Measurements from ENCODE around the gene KCNMA1.

Gene KCNMA1

DNA sequence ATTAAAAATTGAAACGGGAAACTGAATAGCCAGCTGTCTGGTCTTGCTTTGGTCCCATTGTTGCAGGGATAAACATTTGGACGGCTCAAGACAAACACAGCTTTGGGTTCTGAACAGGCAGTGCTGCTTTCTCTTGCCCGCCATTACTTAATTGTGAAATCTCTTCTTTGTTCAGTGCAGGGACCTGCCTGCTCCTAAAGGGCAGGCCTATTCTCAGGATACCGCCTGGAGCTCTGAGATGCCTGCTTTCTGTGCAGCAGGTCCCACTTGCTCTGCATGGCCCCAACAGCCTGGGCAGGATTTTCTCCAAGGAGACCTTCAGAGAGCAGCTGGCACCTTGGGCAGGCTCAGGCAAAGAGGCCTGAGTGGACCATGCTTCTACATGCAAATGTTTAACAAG, 237.6 kb downstream of the KCNMA1 start:
- Histone ChIP-seq H3K27me3 (no peaks in the 10 kb centered on the region), H3K36me3 (peaks cover 0 to 17% (median 0%) of the 10 kb centered on the region in 11 experiments; a peak in 2 of 22 replicates), H3K4me3 (no peak overlapping the region), H4K20me1 (peaks cover 0 to 85% (median 0%) of the 10 kb centered on the region in 11 experiments; a peak in 2 of 22 replicates), H3K4me2 (no peak overlapping the region), H3K9ac (no peak overlapping the region), H3K27ac (no peak overlapping the region), H3K4me1 (peaks cover 0 to 6% (median 0%) of the 10 kb centered on the region in 10 experiments; a peak in 5 of 20 replicates), H3K9me3 (replicated peaks in 1 of 11) (no peaks in the 10 kb centered on the region)
- 0 out of 22 replicates have a peak, but pooled peaks of 1 of the 11 experiments have one; percentile 7 for TF ChIP-seq Cebpa-rat (IDR thresholded peaks at IDR 0.05)

DNA sequence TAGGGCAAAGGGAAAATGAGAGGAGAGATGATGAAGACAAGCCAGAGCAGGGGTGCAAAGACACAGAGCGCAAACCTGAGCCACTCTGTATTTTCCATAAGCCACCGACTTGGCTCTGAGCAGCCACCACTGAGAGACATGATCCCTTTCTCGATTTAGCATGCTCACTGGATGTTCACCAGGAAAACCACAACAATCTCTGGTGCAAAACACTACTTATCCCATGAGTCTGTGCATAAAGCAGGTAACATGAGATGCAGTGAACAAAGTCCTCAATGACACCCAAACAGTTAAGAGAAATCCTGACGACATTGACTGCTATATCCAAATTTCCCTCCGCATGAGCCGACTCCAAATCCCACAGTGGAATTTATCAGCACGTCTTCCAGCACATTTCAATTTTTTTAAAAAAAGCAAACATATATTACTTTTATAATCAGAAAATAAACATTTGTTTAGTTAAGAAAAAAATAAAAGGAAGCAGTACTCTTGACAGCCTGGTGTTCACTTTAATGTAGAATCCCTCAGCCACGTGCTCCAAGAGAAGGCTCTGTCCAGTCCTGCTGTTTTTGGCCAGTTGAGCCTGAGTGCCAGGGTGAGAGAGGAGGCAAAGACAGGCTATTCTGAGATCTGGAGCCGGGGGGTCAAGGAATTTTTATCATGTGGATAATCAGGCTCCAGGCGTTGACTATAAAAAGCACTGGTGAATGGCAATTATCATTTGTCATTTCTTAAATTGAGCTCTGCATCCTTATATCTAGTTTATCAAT, 238.4 kb downstream of the KCNMA1 start:
- Histone ChIP-seq H3K27ac (no peak overlapping the region), H3K9ac (no peak overlapping the region), H3K27me3 (no peaks in the 10 kb centered on the region), H3K36me3 (peaks cover 0 to 17% (median 0%) of the 10 kb centered on the region in 11 experiments; a peak in 2 of 22 replicates), H4K20me1 (peaks cover 0 to 84% (median 0%) of the 10 kb centered on the region in 11 experiments; a peak in 1 of 22 replicates), H3K4me1 (peaks cover 0 to 3% (median 0%) of the 10 kb centered on the region in 10 experiments; a peak in 1 of 20 replicates), H3K4me2 (no peak overlapping the region), H3K9me3 (replicated peaks in 1 of 11) (no peaks in the 10 kb centered on the region), H3K4me3 (no peak overlapping the region)
- no peak for TF ChIP-seq Cebpa-rat (IDR thresholded peaks at IDR 0.05)

DNA sequence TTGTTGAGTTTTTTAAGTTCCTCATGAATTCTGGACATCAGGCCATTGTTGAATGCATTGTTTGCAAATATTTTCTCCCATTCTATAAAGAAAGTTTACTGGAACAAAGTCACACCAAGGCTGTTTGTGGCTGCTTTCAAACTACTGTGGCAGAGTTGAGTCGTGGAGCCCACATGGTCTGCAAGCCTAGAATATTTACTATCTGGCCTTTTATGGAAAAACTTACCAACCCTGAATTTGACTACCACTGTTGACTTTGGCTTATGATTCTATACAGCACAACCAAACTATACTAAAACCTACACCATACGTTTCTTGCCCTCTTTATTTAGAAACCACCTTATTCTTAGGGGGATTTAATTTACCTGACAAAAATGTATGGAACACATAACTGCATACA, 239.1 kb downstream of the KCNMA1 start:
- no peak overlapping the region for H3K4me3 ChIP-seq
- H3K4me2 ChIP-seq = no peak overlapping the region
- peaks cover 0 to 84% (median 0%) of the 10 kb centered on the region in 11 experiments; a peak in 1 of 22 replicates for H4K20me1 ChIP-seq
- TF ChIP-seq Cebpa-rat (IDR thresholded peaks at IDR 0.05) = no peak
- H3K27me3 ChIP-seq = no peaks in the 10 kb centered on the region
- peaks cover 0 to 14% (median 0%) of the 10 kb centered on the region in 11 experiments; a peak in 2 of 22 replicates for H3K36me3 ChIP-seq
- H3K4me1 ChIP-seq = peaks cover 0 to under 1% (median 0%) of the 10 kb centered on the region in 10 experiments; a peak in 1 of 20 replicates
- H3K27ac ChIP-seq = no peak overlapping the region
- no peak overlapping the region for H3K9ac ChIP-seq
- no peaks in the 10 kb centered on the region for H3K9me3 ChIP-seq (replicated peaks in 1 of 11)

DNA sequence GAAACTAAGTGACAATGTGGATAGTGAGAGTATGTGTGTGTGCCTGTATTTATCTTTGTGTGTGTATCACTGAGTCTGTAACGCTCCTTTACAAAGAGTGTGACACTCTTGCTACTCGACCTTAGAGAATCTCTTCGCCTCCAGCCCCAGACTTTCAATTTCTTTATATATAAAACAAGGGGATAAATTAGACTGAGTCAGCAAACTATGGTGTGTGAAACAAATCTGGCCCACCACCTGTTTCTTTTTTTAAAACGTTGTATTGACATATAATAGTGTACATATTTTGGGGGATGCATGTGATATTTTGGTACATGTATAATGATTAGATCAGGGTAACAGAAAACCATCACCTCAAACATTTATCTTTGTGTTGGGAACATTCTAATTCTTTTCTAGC, 240.5 kb downstream of the KCNMA1 start:
- Histone ChIP-seq H3K4me3 (no peak overlapping the region), H3K27ac (no peak overlapping the region), H4K20me1 (peaks cover 0 to 83% (median 0%) of the 10 kb centered on the region in 11 experiments; a peak in 2 of 22 replicates), H3K4me2 (no peak overlapping the region), H3K9ac (no peak overlapping the region), H3K27me3 (no peaks in the 10 kb centered on the region), H3K9me3 (replicated peaks in 1 of 11) (no peaks in the 10 kb centered on the region), H3K36me3 (no peaks in the 10 kb centered on the region), H3K4me1 (peaks cover 0 to 12% (median 3%) of the 10 kb centered on the region in 10 experiments; a peak in 7 of 20 replicates)
- no peak for TF ChIP-seq Cebpa-rat (IDR thresholded peaks at IDR 0.05)

DNA sequence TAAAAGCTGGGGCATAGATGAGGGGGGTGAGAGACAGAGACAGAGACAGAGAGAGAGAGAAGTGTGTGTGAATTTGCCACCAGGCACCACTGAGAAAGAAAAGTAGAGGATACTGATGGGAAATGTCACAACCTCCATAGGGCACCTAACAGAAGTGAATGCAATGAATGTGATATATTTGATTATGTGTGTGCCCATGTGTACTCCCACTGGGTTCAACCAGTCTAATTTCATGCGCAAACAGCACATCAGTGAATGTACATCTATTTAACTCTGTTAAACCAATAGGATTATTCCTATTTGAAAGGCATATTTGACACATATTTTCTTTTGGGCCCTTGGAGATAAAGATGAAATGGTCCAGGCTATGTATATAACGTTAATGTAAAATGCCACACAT, 241.3 kb downstream of the KCNMA1 start:
- H3K27ac ChIP-seq = no peak overlapping the region
- H4K20me1 ChIP-seq = peaks cover 0 to 83% (median 0%) of the 10 kb centered on the region in 11 experiments; a peak in 2 of 22 replicates
- TF ChIP-seq Cebpa-rat (IDR thresholded peaks at IDR 0.05) = no peak
- H3K4me1 ChIP-seq = peaks cover 5 to 15% (median 9%) of the 10 kb centered on the region in 10 experiments
- no peak overlapping the region for H3K4me3 ChIP-seq
- no peaks in the 10 kb centered on the region for H3K27me3 ChIP-seq
- no peaks in the 10 kb centered on the region for H3K36me3 ChIP-seq
- no peaks in the 10 kb centered on the region for H3K9me3 ChIP-seq (replicated peaks in 1 of 11)
- no peak overlapping the region for H3K4me2 ChIP-seq
- no peak overlapping the region for H3K9ac ChIP-seq

DNA sequence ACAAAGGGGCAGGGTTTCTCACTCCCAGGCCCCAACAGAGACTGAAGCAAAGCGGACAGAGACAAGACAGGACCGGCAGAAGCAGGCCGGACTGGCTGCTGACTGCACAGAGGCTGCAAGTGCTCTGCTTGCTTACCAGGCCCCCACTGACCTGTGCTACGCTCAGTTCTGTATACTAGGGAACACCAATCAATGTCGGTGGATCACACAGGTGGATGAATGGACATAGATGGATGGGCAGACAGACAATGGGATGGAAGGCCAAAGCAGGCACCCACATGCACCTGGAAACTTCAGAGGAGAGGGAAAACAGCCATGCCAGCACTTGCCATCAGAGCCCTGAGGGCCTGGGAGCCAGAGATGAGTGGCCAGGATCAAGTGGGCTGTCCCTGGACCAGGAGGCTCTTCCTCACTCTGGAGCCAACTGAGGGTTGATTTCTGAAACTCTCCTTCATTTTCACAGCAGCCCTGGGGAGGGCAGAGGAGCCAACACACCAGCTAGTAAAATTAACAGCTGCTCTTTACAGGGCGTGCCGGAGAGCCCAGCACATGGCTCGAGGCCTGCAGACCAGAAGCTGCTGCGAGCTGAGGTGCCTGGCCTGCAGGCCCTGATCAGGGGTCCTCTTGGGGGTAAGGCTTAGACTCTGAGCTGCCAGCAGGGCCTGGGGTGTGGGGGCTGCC, 243.6 kb downstream of the KCNMA1 start:
- Histone ChIP-seq H3K9me3 (replicated peaks in 1 of 11) (no peaks in the 10 kb centered on the region), H3K36me3 (no peaks in the 10 kb centered on the region), H3K27me3 (no peaks in the 10 kb centered on the region; a peak in 1 of 22 replicates), H4K20me1 (peaks cover 0 to 90% (median 0%) of the 10 kb centered on the region in 11 experiments; a peak in 3 of 22 replicates), H3K4me2 (no peak overlapping the region), H3K4me1 (peaks cover 12 to 34% (median 26%) of the 10 kb centered on the region in 10 experiments), H3K4me3 (no peak overlapping the region), H3K9ac (no peak overlapping the region), H3K27ac (no peak overlapping the region)
- no peak for TF ChIP-seq Cebpa-rat (IDR thresholded peaks at IDR 0.05)

DNA sequence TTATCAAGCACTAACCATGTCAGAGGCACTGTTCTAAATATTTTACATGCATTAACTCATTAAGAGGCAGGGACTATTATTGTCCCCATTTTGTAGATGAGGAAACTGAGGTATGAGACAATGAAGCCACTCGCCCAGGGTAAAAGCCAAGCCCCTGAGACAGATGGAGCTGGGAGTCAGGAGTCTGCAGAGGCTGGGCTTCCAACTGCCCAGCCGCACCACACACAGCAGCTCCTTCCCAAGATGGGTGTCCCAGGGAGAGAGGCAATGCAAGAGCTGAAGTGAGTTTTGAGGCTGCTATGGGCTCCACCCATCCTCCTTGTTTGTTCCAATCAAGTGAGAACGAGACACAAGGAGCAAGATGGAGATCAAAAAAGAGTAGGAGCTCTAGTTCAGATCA, 244.2 kb downstream of the KCNMA1 start:
- Histone ChIP-seq H3K4me1 (peaks cover 12 to 39% (median 31%) of the 10 kb centered on the region in 10 experiments), H3K9ac (no peak overlapping the region), H3K27me3 (no peaks in the 10 kb centered on the region; a peak in 1 of 22 replicates), H3K4me3 (no peak overlapping the region), H3K36me3 (no peaks in the 10 kb centered on the region), H4K20me1 (peaks cover 0 to 90% (median 0%) of the 10 kb centered on the region in 11 experiments; a peak in 3 of 22 replicates), H3K9me3 (replicated peaks in 1 of 11) (no peaks in the 10 kb centered on the region), H3K4me2 (peak overlapping the region in 1 of 11 experiments; percentile 30; a peak in 1 of 22 replicates), H3K27ac (no peak overlapping the region)
- TF ChIP-seq Cebpa-rat (IDR thresholded peaks at IDR 0.05) = no peak

DNA sequence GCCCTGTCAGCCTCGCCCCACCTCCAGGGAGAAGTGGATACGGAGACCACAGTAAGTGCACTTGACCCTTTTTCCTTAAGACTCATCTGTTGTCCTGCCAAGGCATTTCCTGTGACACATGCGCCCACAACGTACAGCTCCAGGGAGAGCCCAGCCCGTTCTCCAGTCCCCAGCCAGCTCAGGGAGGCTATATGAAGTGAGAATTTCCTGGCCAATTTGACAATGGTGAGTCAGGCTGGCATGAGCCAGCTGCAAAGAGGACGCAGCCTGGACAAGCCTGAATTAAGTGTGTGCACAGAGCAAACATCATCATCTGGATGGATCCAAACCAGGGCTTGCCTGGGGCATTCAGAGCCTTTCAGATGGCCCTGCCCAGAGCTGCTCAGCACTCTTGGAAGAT, 244.8 kb downstream of the KCNMA1 start:
- no peak for TF ChIP-seq Cebpa-rat (IDR thresholded peaks at IDR 0.05)
- Histone ChIP-seq H3K9ac (no peak overlapping the region), H3K9me3 (replicated peaks in 1 of 11) (no peaks in the 10 kb centered on the region), H3K27ac (no peak overlapping the region), H4K20me1 (peaks cover 0 to 93% (median 0%) of the 10 kb centered on the region in 11 experiments; a peak in 4 of 22 replicates), H3K36me3 (no peaks in the 10 kb centered on the region), H3K4me1 (peaks cover 12 to 44% (median 33%) of the 10 kb centered on the region in 10 experiments), H3K4me3 (no peak overlapping the region), H3K27me3 (no peaks in the 10 kb centered on the region; a peak in 1 of 22 replicates), H3K4me2 (peak overlapping the region in 3 of 11 experiments; percentile 30 to 31 (median 30); a peak in 5 of 22 replicates)

DNA sequence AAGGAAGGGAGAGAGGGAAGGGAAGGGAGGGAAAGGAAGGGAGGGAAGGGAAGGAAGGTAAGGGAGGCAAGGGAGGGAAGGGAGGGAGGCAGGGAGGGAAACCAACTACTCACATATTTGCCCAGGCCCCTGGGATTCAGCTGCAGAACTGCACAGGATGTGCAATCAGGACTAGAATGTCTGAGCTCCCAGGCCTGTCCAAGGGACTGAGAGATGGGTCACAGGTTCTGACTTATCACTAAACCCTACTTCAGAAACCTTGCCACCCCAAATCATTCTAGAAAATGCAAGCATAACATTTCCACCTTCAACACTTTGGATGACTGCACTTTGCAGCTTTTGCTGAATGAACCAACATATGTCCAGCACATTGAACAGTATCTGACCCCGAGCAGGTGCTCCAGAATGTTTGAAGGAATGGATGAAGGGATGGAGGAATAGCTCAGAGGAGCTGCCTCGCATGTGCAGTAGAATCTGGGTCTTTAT, 245.3 kb downstream of the KCNMA1 start:
- no peaks in the 10 kb centered on the region for H3K36me3 ChIP-seq
- H3K4me1 ChIP-seq = peaks cover 13 to 45% (median 34%) of the 10 kb centered on the region in 10 experiments
- peaks cover 0 to 93% (median 0%) of the 10 kb centered on the region in 11 experiments; a peak in 4 of 22 replicates for H4K20me1 ChIP-seq
- no peak overlapping the region for H3K27ac ChIP-seq
- TF ChIP-seq Cebpa-rat (IDR thresholded peaks at IDR 0.05) = no peak
- H3K9me3 ChIP-seq (replicated peaks in 1 of 11) = no peaks in the 10 kb centered on the region
- H3K27me3 ChIP-seq = no peaks in the 10 kb centered on the region; a peak in 1 of 22 replicates
- no peak overlapping the region for H3K9ac ChIP-seq
- H3K4me3 ChIP-seq = no peak overlapping the region
- peak overlapping the region in 3 of 11 experiments; percentile 30 to 31 (median 30); a peak in 4 of 22 replicates for H3K4me2 ChIP-seq

Measured in BLaER1 treated with 17β-estradiol and CSF1 and Interleukin-3, amounts not matched to agents 10 nM and 100 nM (cell line).